Measurements from ENCODE around the gene GCC2. TPM values are rescaled to one million over a fixed set of nuclear protein-coding genes. Genes with fewer than 3 reads are reported as not detected.

GCC2 gene
- total RNA-seq = 38.1 and 42.7 TPM in 2 replicates

GRCh38 chr2:108448678-108449409, at the start of gene GCC2:
Gene GCC2, plus strand, starts transcription at chr2:108449206. Its CDS starts 69 bp downstream, at chr2:108449275.

DNA sequence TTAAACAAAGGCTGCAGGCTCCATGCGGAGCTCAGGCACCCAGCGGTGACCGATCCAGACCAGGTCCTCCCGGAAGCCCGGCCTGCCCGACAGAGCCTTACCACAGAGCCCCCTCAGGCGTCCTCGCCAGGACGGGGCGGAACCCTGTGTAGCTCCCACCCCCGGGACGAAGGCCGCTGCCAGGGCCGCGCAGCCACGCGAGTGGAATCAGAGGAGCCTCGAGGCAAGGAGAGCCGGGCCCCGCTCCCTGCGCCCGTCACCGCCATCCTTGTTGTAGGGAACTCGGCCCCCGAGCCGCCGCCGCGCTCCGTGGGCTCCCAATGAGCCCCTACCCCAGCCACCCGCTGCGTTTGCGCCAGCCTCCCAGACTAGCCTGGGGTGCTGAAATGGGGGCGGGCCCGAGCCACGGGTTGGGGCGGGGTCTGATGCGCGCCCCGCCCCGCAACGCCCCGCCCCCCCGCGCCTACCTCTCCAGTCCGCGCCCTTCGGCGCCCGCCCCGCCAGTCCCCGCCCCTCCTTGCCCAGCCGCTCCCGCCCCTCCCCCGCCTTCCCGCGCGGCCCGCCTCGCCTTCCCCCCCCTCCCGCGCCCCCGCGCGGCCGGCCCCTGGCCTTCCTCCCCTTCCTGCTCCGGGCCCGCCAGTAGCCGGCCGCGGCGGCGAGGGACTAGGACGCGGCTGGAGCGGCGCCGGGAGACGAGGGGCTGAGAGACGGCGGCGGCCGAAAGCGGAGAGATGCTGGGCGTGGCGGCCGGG, 85.0 kb downstream of the GCC2 start, which contains the start of gene LIMS1:
TSS of gene LIMS1 (plus strand) at position 639 of the 752 bp plus-strand sequence. CDS start at position 732, 93 bp downstream.

Small RNA genes within 50 kb of the gene (small RNA-seq; reads per million reads assigned to genes)
- gene SMIM12P1 = not detected

Other genes starting within 250 kb of the GCC2 start
- not detected in 2 replicates for gene SULT1C3, start 209.2 kb upstream of the GCC2 start, total RNA-seq
- not detected in 2 replicates for gene SULT1C2, start 160.3 kb upstream of the GCC2 start, total RNA-seq
- gene SULT1C4, start 71.3 kb upstream of the GCC2 start, total RNA-seq = 4.7 and 8.0 TPM in 2 replicates
- gene LIMS1, start 85.3 kb downstream of the GCC2 start, total RNA-seq = 139 and 180 TPM in 2 replicates

Data from thoracic aorta endothelial cell (primary cell).